AG09309 (cell line): ENCODE data around the gene PPP2R5C.
A peak's percentile ranks its signal among the peaks of the same experiment; 100 is the strongest.
"Not testable (repeated sequence)": the region's sequence is repeated elsewhere in the genome, so short reads cannot be mapped to it uniquely, and the experiment has no call there.

ENCODE experiments used
- DNase-seq: peaks from one replicate; pipeline ENCODE4 v3.0.0-alpha.2; 2010; ENCODE audit warnings: low read depth
- H3K4me3 ChIP-seq: 2 replicates; pipeline ENCODE4 v1.5.1; 2011; ENCODE audit warnings: mild to moderate bottlenecking, low read depth, low read length, moderate library complexity; ENCODE audit not compliant: control insufficient read depth
- TF ChIP-seq, protein P1 (sequence below): IDR thresholded peaks from 2 replicates; pipeline ENCODE4 v1.5.1; 2011; ENCODE audit warnings: mild to moderate bottlenecking, low read depth, low read length, inconsistent platforms; ENCODE audit not compliant: insufficient read depth, control insufficient read depth; ENCODE audit errors: missing control alignments

The PPP2R5C gene

DNA sequence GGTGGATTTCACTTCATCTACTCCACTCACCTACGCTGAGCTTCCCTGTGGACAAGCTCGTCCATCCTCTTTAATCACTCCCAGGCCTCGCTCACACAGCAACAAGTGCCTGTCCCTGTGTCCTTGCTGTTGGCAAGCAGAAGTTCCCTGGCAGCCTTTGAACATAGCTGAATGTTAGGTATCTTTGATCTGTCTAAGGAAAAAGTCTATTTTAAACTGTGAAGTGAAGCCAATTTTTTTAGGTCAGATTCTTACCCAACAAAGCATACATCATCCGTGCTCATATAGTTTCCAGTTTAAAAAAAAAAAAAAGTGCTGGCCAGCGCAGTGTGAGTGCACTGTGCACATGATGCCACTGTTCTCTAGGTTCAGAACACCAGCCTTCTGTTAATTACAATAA, 36.3 kb downstream of the PPP2R5C start:
- no peak for DNase-seq
- no peak overlapping the region for H3K4me3 ChIP-seq
- TF ChIP-seq, protein P1, sequence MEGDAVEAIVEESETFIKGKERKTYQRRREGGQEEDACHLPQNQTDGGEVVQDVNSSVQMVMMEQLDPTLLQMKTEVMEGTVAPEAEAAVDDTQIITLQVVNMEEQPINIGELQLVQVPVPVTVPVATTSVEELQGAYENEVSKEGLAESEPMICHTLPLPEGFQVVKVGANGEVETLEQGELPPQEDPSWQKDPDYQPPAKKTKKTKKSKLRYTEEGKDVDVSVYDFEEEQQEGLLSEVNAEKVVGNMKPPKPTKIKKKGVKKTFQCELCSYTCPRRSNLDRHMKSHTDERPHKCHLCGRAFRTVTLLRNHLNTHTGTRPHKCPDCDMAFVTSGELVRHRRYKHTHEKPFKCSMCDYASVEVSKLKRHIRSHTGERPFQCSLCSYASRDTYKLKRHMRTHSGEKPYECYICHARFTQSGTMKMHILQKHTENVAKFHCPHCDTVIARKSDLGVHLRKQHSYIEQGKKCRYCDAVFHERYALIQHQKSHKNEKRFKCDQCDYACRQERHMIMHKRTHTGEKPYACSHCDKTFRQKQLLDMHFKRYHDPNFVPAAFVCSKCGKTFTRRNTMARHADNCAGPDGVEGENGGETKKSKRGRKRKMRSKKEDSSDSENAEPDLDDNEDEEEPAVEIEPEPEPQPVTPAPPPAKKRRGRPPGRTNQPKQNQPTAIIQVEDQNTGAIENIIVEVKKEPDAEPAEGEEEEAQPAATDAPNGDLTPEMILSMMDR = no peak

- DNase-seq, H3K4me3 ChIP-seq: not testable (repeated sequence)
These were observed 42.9 kb downstream of the PPP2R5C start for GRCh38 chr14:101804373-101804772.

GRCh38 chr14:101806252-101806651, 44.7 kb downstream of the PPP2R5C start:
- H3K4me3 ChIP-seq, DNase-seq: not testable (repeated sequence)

DNA sequence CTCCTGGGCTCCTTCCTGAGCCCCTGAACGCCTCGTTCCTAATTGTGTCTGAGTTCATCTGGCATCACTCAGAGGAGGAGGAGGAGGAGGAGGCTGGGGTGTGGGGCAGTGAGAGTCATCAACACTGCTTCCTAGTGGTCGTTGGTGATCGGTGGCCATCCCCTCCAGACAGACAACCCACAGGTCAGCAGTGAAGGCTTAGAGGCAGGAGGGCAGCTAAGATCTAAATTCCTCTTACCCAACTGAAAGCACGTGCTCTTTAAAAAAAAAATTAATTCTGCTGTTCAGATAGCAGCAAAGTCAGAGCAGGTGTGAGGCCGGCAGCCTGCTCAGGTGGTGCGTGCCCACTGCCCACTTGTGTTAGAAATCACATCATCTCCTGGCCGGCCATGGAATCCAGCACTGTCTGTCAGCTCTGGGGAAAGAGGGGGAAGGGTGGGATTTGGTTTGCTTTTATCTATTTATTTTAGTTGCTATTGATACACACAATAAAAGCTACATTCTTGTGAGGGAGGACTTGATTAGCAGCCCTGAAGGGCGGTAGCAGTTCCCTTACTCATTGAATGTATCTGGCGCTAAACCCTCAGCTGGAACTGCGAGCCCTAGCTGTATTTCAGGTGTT, 46.6 kb downstream of the PPP2R5C start:
- DNase-seq = no peak
- H3K4me3 ChIP-seq = no peak overlapping the region
- TF ChIP-seq, protein P1 = peak; percentile 7

GRCh38 chr14:101808894-101809670, 47.6 kb downstream of the PPP2R5C start:
- H3K4me3 ChIP-seq = peak overlapping the region; percentile 61
- TF ChIP-seq, protein P1 = no peak
- DNase-seq = no peak

GRCh38 chr14:101809671-101810514, 48.4 kb downstream of the PPP2R5C start:
- TF ChIP-seq, protein P1 = no peak
- peak overlapping the region; percentile 61 for H3K4me3 ChIP-seq
- DNase-seq = peak; percentile 84

- peak overlapping the region; percentile 61 for H3K4me3 ChIP-seq
- TF ChIP-seq, protein P1 = no peak
- DNase-seq = no peak
These were observed 49.5 kb downstream of the PPP2R5C start for GRCh38 chr14:101810897-101811621.
